Mesothelial cell of epicardium (in vitro differentiated cells): ENCODE measurements around the gene DISC1. TPM values are rescaled to one million over a fixed set of nuclear protein-coding genes. Genes with fewer than 3 reads are reported as not detected.

Experiments used
- DNase-seq, 2 experiments: peaks; one replicate each; pipeline ENCODE4 v3.0.0; 2021; ENCODE audit warnings: low spot score in 2 of 2; ENCODE audit not compliant: unreplicated experiment in 2 of 2
- H3K27ac Mint-ChIP-seq: 2 replicates; pipeline ENCODE4 v1.8.0; 2021; ENCODE audit warnings: mixed read lengths
- H3K27me3 Mint-ChIP-seq: 2 replicates; pipeline ENCODE4 v1.8.0; 2021; ENCODE audit warnings: low read depth, mixed read lengths
- H3K36me3 Mint-ChIP-seq: 2 replicates; pipeline ENCODE4 v1.8.0; 2021; ENCODE audit warnings: mixed read lengths
- H3K4me1 Mint-ChIP-seq: 2 replicates; pipeline ENCODE4 v1.8.0; 2021; ENCODE audit warnings: mixed read lengths
- H3K4me3 Mint-ChIP-seq: 2 replicates; pipeline ENCODE4 v1.8.0; 2021; ENCODE audit warnings: mild to moderate bottlenecking, moderate library complexity, mixed read lengths
- H3K9me3 Mint-ChIP-seq: 2 replicates; pipeline ENCODE4 v1.8.0; 2021; ENCODE audit warnings: mixed read lengths
- CTCF ChIP-seq: fragments of 200-600 bp; sonication (generic); IDR thresholded peaks from one replicate; pipeline ENCODE4 v1.5.0; 2021; ENCODE audit warnings: antibody characterized with exemption; ENCODE audit not compliant: unreplicated experiment
- total RNA-seq: library from RNA; stranded (reverse); gene quantifications from 3 replicates; pipeline ENCODE4 v1.2.1, GENCODE V29; 2021

DISC1 gene
- total RNA-seq, 1 donor from 2014 or later: 9.1 TPM

- Mint-ChIP-seq H3K9me3 (no peaks in the 10 kb centered on the region), H3K27ac (no peak overlapping the region), H3K4me1 (peaks cover 13% of the 10 kb centered on the region), H3K27me3 (no peaks in the 10 kb centered on the region), H3K36me3 (no peaks in the 10 kb centered on the region), H3K4me3 (no peak overlapping the region)
- no peak for TF ChIP-seq CTCF
- no peak for DNase-seq
Measured at GRCh38 chr1:231829332-231829731, 202.7 kb downstream of the DISC1 start.

GRCh38 chr1:231836227-231836893 is 209.8 kb downstream of the DISC1 start:
- no peak for TF ChIP-seq CTCF
- DNase-seq: no peak
- no peaks in the 10 kb centered on the region for H3K36me3 Mint-ChIP-seq
- H3K4me1 Mint-ChIP-seq: no peaks in the 10 kb centered on the region
- H3K27ac Mint-ChIP-seq: no peak overlapping the region
- H3K9me3 Mint-ChIP-seq: no peaks in the 10 kb centered on the region
- no peak overlapping the region for H3K4me3 Mint-ChIP-seq
- no peaks in the 10 kb centered on the region for H3K27me3 Mint-ChIP-seq

GRCh38 chr1:231838521-231838920 is 211.9 kb downstream of the DISC1 start:
- TF ChIP-seq CTCF: no peak
- Mint-ChIP-seq H3K9me3 (no peaks in the 10 kb centered on the region), H3K4me3 (no peak overlapping the region), H3K27me3 (no peaks in the 10 kb centered on the region), H3K36me3 (no peaks in the 10 kb centered on the region), H3K27ac (no peak overlapping the region), H3K4me1 (no peaks in the 10 kb centered on the region)
- DNase-seq: no peak

GRCh38 chr1:231839999-231840398 is 213.4 kb downstream of the DISC1 start:
- peaks cover 3% of the 10 kb centered on the region for H3K27me3 Mint-ChIP-seq
- peaks cover 2% of the 10 kb centered on the region for H3K4me1 Mint-ChIP-seq
- no peak overlapping the region for H3K27ac Mint-ChIP-seq
- H3K9me3 Mint-ChIP-seq: no peaks in the 10 kb centered on the region
- no peak for TF ChIP-seq CTCF
- no peaks in the 10 kb centered on the region for H3K36me3 Mint-ChIP-seq
- no peak for DNase-seq
- no peak overlapping the region for H3K4me3 Mint-ChIP-seq

GRCh38 chr1:231841616-231842344 is 215.2 kb downstream of the DISC1 start:
- Mint-ChIP-seq H3K4me3 (no peak overlapping the region), H3K36me3 (no peaks in the 10 kb centered on the region), H3K9me3 (no peaks in the 10 kb centered on the region), H3K4me1 (peaks cover 4% of the 10 kb centered on the region), H3K27ac (no peak overlapping the region), H3K27me3 (peaks cover 3% of the 10 kb centered on the region)
- DNase-seq: no peak
- TF ChIP-seq CTCF: no peak
